Liver (tissue), 9 donors: ENCODE results near the gene STEEP1. TPM values are rescaled to one million over a fixed set of nuclear protein-coding genes. Genes with fewer than 3 reads are reported as not detected.

Source experiments
- DNase-seq: peaks from one replicate; pipeline ENCODE4 v3.0.0-alpha.2; 2017; ENCODE audit warnings: low spot score
- H3K27ac ChIP-seq, 2 donors: one replicate each; pipeline ENCODE4 v1.7.0; 2013; ENCODE audit warnings: inconsistent platforms in 2 of 2, low read length in 2 of 2, control low read depth in 1 of 2, low read depth in 1 of 2, mild to moderate bottlenecking in 1 of 2
- H3K27me3 ChIP-seq, 4 donors: one replicate each; pipeline versions ENCODE4 v1.6.1 to v1.7.0; 2013; ENCODE audit warnings: low read length in 3 of 4, inconsistent platforms in 1 of 4, mild to moderate bottlenecking in 1 of 4, moderate library complexity in 1 of 4; ENCODE audit not compliant: control insufficient read depth in 4 of 4, insufficient read depth in 4 of 4
- H3K36me3 ChIP-seq, 4 donors: one replicate each; pipeline versions ENCODE4 v1.6.1 to v1.7.0; 2013; ENCODE audit warnings: low read length in 3 of 4, mild to moderate bottlenecking in 3 of 4, low read depth in 1 of 4, moderate library complexity in 1 of 4; ENCODE audit not compliant: control insufficient read depth in 4 of 4, insufficient read depth in 3 of 4
- H3K4me1 ChIP-seq, 4 donors: one replicate each; pipeline versions ENCODE4 v1.6.1 to v1.7.0; 2013; ENCODE audit warnings: low read length in 3 of 4, mild to moderate bottlenecking in 3 of 4, moderate library complexity in 1 of 4; ENCODE audit not compliant: control insufficient read depth in 4 of 4, insufficient read depth in 4 of 4
- H3K4me3 ChIP-seq, 3 donors: one replicate each; pipeline versions ENCODE4 v1.6.1 to v1.7.0; 2013; ENCODE audit warnings: low read length in 3 of 3, control low read depth in 1 of 3, low read depth in 1 of 3, mild to moderate bottlenecking in 1 of 3
- H3K9ac ChIP-seq, 2 donors: one replicate each; pipeline ENCODE4 v1.7.0; 2013; ENCODE audit warnings: low read length in 2 of 2, mild to moderate bottlenecking in 2 of 2, moderate library complexity in 2 of 2, control low read depth in 1 of 2, low read depth in 1 of 2
- H3K9me3 ChIP-seq, 4 donors: one replicate each; pipeline versions ENCODE4 v1.6.1 to v1.7.0; 2013; ENCODE audit warnings: low read length in 3 of 4; ENCODE audit not compliant: control insufficient read depth in 4 of 4
- ATF3 ChIP-seq: IDR thresholded peaks from 2 replicates; pipeline ENCODE4 v1.6.1; 2016; ENCODE audit warnings: antibody characterized with exemption
- CTCF ChIP-seq: fragments of 150-350 bp; IDR thresholded peaks from 2 replicates; pipeline ENCODE4 v1.5.1; 2017; ENCODE audit warnings: improper control_type of control experiment, low read depth, low read length; ENCODE audit not compliant: missing input control
- EGR1 ChIP-seq, 2 donors: IDR thresholded peaks; 2 replicates each; pipeline ENCODE4 v1.6.1; 2016 to 2018; ENCODE audit warnings: antibody characterized with exemption in 2 of 2, low read depth in 2 of 2
- FOXA1 ChIP-seq: IDR thresholded peaks from 2 replicates; pipeline ENCODE4 v1.6.1; 2016; ENCODE audit warnings: antibody characterized with exemption
- FOXA2 ChIP-seq: IDR thresholded peaks from 2 replicates; pipeline ENCODE4 v1.6.1; 2016; ENCODE audit warnings: antibody characterized with exemption
- GABPA ChIP-seq, 2 donors: IDR thresholded peaks in 1 of 2; conservative IDR thresholded peaks in 1 of 2; 2 replicates each; pipeline ENCODE4 v1.6.1; 2016; ENCODE audit warnings: antibody characterized with exemption in 2 of 2, mild to moderate bottlenecking in 1 of 2, moderate library complexity in 1 of 2
- HNF4A ChIP-seq, 2 donors: conservative IDR thresholded peaks; 2 replicates each; pipeline ENCODE4 v1.6.1; 2016; ENCODE audit warnings: antibody characterized with exemption in 2 of 2, mild to moderate bottlenecking in 2 of 2
- HNF4G ChIP-seq: IDR thresholded peaks from 2 replicates; pipeline ENCODE4 v1.6.1; 2016; ENCODE audit warnings: antibody characterized with exemption
- JUND ChIP-seq, 2 donors: IDR thresholded peaks; 2 replicates each; pipeline ENCODE4 v1.6.1; 2016; ENCODE audit warnings: antibody characterized with exemption in 2 of 2
- MAX ChIP-seq: IDR thresholded peaks from 2 replicates; pipeline ENCODE4 v1.6.1; 2016; ENCODE audit warnings: antibody characterized with exemption
- NR2F2 ChIP-seq: IDR thresholded peaks from 2 replicates; pipeline ENCODE4 v1.6.1; 2016; ENCODE audit warnings: antibody characterized with exemption
- RAD21 ChIP-seq, 2 donors: IDR thresholded peaks; 2 replicates each; pipeline ENCODE4 v1.6.1; 2016; ENCODE audit warnings: antibody characterized with exemption in 2 of 2, mild to moderate bottlenecking in 2 of 2
- REST ChIP-seq: IDR thresholded peaks from 2 replicates; pipeline ENCODE4 v1.6.1; 2016; ENCODE audit warnings: antibody characterized with exemption, mild to moderate bottlenecking
- RXRA ChIP-seq, 2 donors: IDR thresholded peaks; 2 replicates each; pipeline ENCODE4 v1.6.1; 2017 to 2018; ENCODE audit warnings: antibody characterized with exemption in 2 of 2, mild to moderate bottlenecking in 1 of 2
- SP1 ChIP-seq: IDR thresholded peaks from 2 replicates; pipeline ENCODE4 v1.6.1; 2018; ENCODE audit warnings: antibody characterized with exemption, mild to moderate bottlenecking
- TAF1 ChIP-seq: conservative IDR thresholded peaks from 2 replicates; pipeline ENCODE4 v1.6.1; 2016; ENCODE audit warnings: antibody characterized with exemption, mild to moderate bottlenecking
- YY1 ChIP-seq: IDR thresholded peaks from 2 replicates; pipeline ENCODE4 v1.6.1; 2016; ENCODE audit warnings: antibody characterized with exemption, mild to moderate bottlenecking
- ZBTB33 ChIP-seq: IDR thresholded peaks from 2 replicates; pipeline ENCODE4 v1.6.1; 2016; ENCODE audit warnings: antibody characterized with exemption
- WGBS: extraction: QIAGEN DNeasy Blood & Tissue Kit; methylation state at CpG from one replicate; pipeline ENCODE4 v1.1.7; 2013; 5-methylcytosine and 5-hydroxymethylcytosine counted together
- polyA plus RNA-seq, 2 donors: library from polyadenylated mRNA; stranded (reverse) in 1 of 2; unstranded in 1 of 2; fragments of 200-250 nt in 1 of 2; fragments of >200 nt in 1 of 2; fragmentation: Nextera tagmentation in 1 of 2; extraction: Ambion mirVana in 1 of 2; gene quantifications; one replicate each; pipeline versions ENCODE4 v1.2.1 to v1.2.3, GENCODE V29; 2013 to 2015
- total RNA-seq, 2 donors: library from RNA; depleted of rRNA; stranded (reverse); fragments of >200 nt; gene quantifications; one replicate each; pipeline ENCODE4 v1.2.3, GENCODE V29; 2014
- donor health status: healthy.
- donor health status: healthy.
- donor health status: healthy.
- donor health status: healthy.
- donor health status: healthy.

Gene STEEP1
- total and polyA plus RNA-seq, 4 donors, result 4.3 to 14.2 (median 10.2) TPM

- TF ChIP-seq CTCF (no peak), ATF3 (no peak), GABPA (IDR thresholded peaks at IDR 0.05 in 1 of 2, conservative IDR thresholded peaks at IDR 0.05 in 1 of 2) (no peak), HNF4A (conservative IDR thresholded peaks at IDR 0.05) (no peak), EGR1 (IDR thresholded peaks at IDR 0.05; ENCODE audit: low read depth in 2 of 2) (no peak), MAX (no peak)
Observed at GRCh38 chrX:119573222-119573621, 8.0 kb upstream of the STEEP1 start (continued).

GRCh38 chrX:119570351-119570835 is 5.2 kb upstream of the STEEP1 start:
- WGBS, result 93% methylated on average over 6 of the region's 6 CpGs

GRCh38 chrX:119552508-119552907 is 12.7 kb downstream of the STEEP1 start:
- TF ChIP-seq YY1 (no peak), FOXA1 (no peak), EGR1 (IDR thresholded peaks at IDR 0.05; ENCODE audit: low read depth in 2 of 2) (no peak), NR2F2 (no peak), REST (no peak), GABPA (IDR thresholded peaks at IDR 0.05 in 1 of 2, conservative IDR thresholded peaks at IDR 0.05 in 1 of 2) (no peak), FOXA2 (no peak), RAD21 (IDR thresholded peaks at IDR 0.05) (no peak), CTCF (no peak), SP1 (no peak), ATF3 (no peak), TAF1 (no peak), HNF4G (no peak), MAX (no peak), HNF4A (conservative IDR thresholded peaks at IDR 0.05) (no peak), RXRA (IDR thresholded peaks at IDR 0.05) (no peak), JUND (IDR thresholded peaks at IDR 0.05) (no peak), ZBTB33 (no peak)
- H3K9ac ChIP-seq, result no peak overlapping the region
- no peak overlapping the region for H3K27ac ChIP-seq
- H3K4me1 ChIP-seq, result no peaks in the 10 kb centered on the region
- H3K27me3 ChIP-seq, result no peaks in the 10 kb centered on the region
- no peak overlapping the region for H3K4me3 ChIP-seq
- H3K9me3 ChIP-seq, result no peaks in the 10 kb centered on the region
- no peaks in the 10 kb centered on the region for H3K36me3 ChIP-seq
- DNase-seq, result no peak
- WGBS, result 90% methylated on average over 3 of the region's 3 CpGs

More at GRCh38 chrX:119570351-119570835, 5.2 kb upstream of the STEEP1 start:
- Histone ChIP-seq H3K36me3 (no peaks in the 10 kb centered on the region), H3K4me1 (peaks cover 2 to 10% (median 6%) of the 10 kb centered on the region in 4 donors), H3K4me3 (no peak overlapping the region), H3K9ac (no peak overlapping the region), H3K9me3 (no peaks in the 10 kb centered on the region), H3K27me3 (no peaks in the 10 kb centered on the region), H3K27ac (no peak overlapping the region)
- DNase-seq, result no peak
- no peak for TF ChIP-seq NR2F2
- no peak for TF ChIP-seq EGR1 (IDR thresholded peaks at IDR 0.05; ENCODE audit: low read depth in 2 of 2)
- TF ChIP-seq RAD21 (IDR thresholded peaks at IDR 0.05), result no peak
- TF ChIP-seq FOXA1, result no peak
